ENCODE data around the gene UBASH3B. TPM values are rescaled to one million over a fixed set of nuclear protein-coding genes. Genes with fewer than 3 reads are reported as not detected.
A peak's percentile ranks its signal among the peaks of the same experiment; 100 is the strongest.

The UBASH3B gene
- total RNA-seq, 1 experiment from 2014 or later = 81.9 TPM

GRCh38 chr11:122786896-122787295 lies 131.4 kb downstream of the UBASH3B start:
- Histone ChIP-seq H3K4me3 (no peak overlapping the region), H3K27me3 (ENCODE audit: insufficient read depth, low read depth) (no peaks in the 10 kb centered on the region), H3K9me2 (ENCODE audit: insufficient read depth) (no peaks in the 10 kb centered on the region), H3K9me3 (ENCODE audit: insufficient read depth, low read depth) (no peaks in the 10 kb centered on the region), H3K36me3 (ENCODE audit: low read depth) (peaks cover 52% of the 10 kb centered on the region), H3F3A (ENCODE audit: insufficient read depth, low read depth) (peaks cover 45% of the 10 kb centered on the region; the same call in 1 of the 2 replicates), H3K4me1 (replicated peaks; ENCODE audit: insufficient read depth) (peaks cover 26% of the 10 kb centered on the region), H3K27ac (no peak overlapping the region), H3K79me2 (ENCODE audit: low read depth) (peaks cover 2% of the 10 kb centered on the region; the same call in 1 of the 2 replicates), H4K20me1 (ENCODE audit: insufficient read depth) (no peaks in the 10 kb centered on the region), H3K4me2 (no peak overlapping the region), H2AFZ (no peak overlapping the region)
- intact Hi-C loops (cut with micrococcal nuclease; ENCODE audit: unreplicated experiment) = loop anchor here (10.0 kb wide), 1 partner anchor 1132 kb away; no protein-coding TSS in a partner anchor
- POLR2A ChIA-PET (ENCODE audit: unreplicated experiment) = no interaction called here
- CTCF ChIA-PET = no interaction called here
- no peak for TF ChIP-seq EZH2 (IDR thresholded peaks at IDR 0.05; ENCODE audit: low read depth)
- TF ChIP-seq CTCF (conservative IDR thresholded peaks at IDR 0.05) = no peak
- DNase-seq = no peak
- no TSS peak for BruUV-seq (replicated peaks)

- Histone ChIP-seq H3K27ac (no peak overlapping the region), H3K9me2 (ENCODE audit: insufficient read depth) (no peaks in the 10 kb centered on the region), H4K20me1 (ENCODE audit: insufficient read depth) (no peaks in the 10 kb centered on the region), H3K4me3 (no peak overlapping the region), H3K9me3 (ENCODE audit: insufficient read depth, low read depth) (no peaks in the 10 kb centered on the region), H3K4me1 (replicated peaks; ENCODE audit: insufficient read depth) (peaks cover 22% of the 10 kb centered on the region), H3K27me3 (ENCODE audit: insufficient read depth, low read depth) (no peaks in the 10 kb centered on the region), H2AFZ (no peak overlapping the region), H3K36me3 (ENCODE audit: low read depth) (peaks cover 59% of the 10 kb centered on the region), H3F3A (ENCODE audit: insufficient read depth, low read depth) (peaks cover 44% of the 10 kb centered on the region; the same call in 1 of the 2 replicates), H3K79me2 (ENCODE audit: low read depth) (no peaks in the 10 kb centered on the region), H3K4me2 (no peak overlapping the region)
- intact Hi-C loops (cut with micrococcal nuclease; ENCODE audit: unreplicated experiment) = loop anchor here (10.0 kb wide), 1 partner anchor 1134 kb away; no protein-coding TSS in a partner anchor
- DNase-seq = no peak
- TF ChIP-seq CTCF (conservative IDR thresholded peaks at IDR 0.05) = peak; percentile 59
- no peak for TF ChIP-seq EZH2 (IDR thresholded peaks at IDR 0.05; ENCODE audit: low read depth)
- CTCF ChIA-PET = interaction anchor here (0.6 kb wide), 1 partner anchor 68 kb away, joined by 12 read pairs; no protein-coding TSS in a partner anchor
- no TSS peak for BruUV-seq (replicated peaks)
- POLR2A ChIA-PET (ENCODE audit: unreplicated experiment) = no interaction called here
Measured at GRCh38 chr11:122788781-122789535, 133.4 kb downstream of the UBASH3B start.

GRCh38 chr11:122789907-122790306 lies 134.4 kb downstream of the UBASH3B start:
- H3K79me2 ChIP-seq (ENCODE audit: low read depth) = no peaks in the 10 kb centered on the region
- no TSS peak for BruUV-seq (replicated peaks)
- ChIA-PET POLR2A (ENCODE audit: unreplicated experiment) (no interaction called here), CTCF (no interaction called here)
- no peaks in the 10 kb centered on the region for H3K9me3 ChIP-seq (ENCODE audit: insufficient read depth, low read depth)
- intact Hi-C loops (cut with micrococcal nuclease; ENCODE audit: unreplicated experiment) = loop anchor here (10.0 kb wide), 2 partner anchors 265 to 1135 kb away; no protein-coding TSS in a partner anchor
- no peak overlapping the region for H3K4me3 ChIP-seq
- H4K20me1 ChIP-seq (ENCODE audit: insufficient read depth) = no peaks in the 10 kb centered on the region
- TF ChIP-seq EZH2 (IDR thresholded peaks at IDR 0.05; ENCODE audit: low read depth) = no peak
- no peak for TF ChIP-seq CTCF (conservative IDR thresholded peaks at IDR 0.05)
- H3K4me2 ChIP-seq = no peak overlapping the region
- H3F3A ChIP-seq (ENCODE audit: insufficient read depth, low read depth) = peaks cover 39% of the 10 kb centered on the region; the same call in 1 of the 2 replicates
- H3K9me2 ChIP-seq (ENCODE audit: insufficient read depth) = no peaks in the 10 kb centered on the region
- H3K4me1 ChIP-seq (replicated peaks; ENCODE audit: insufficient read depth) = peaks cover 12% of the 10 kb centered on the region
- no peak overlapping the region for H2AFZ ChIP-seq
- no peak for DNase-seq
- no peaks in the 10 kb centered on the region for H3K27me3 ChIP-seq (ENCODE audit: insufficient read depth, low read depth)
- H3K36me3 ChIP-seq (ENCODE audit: low read depth) = peaks cover 61% of the 10 kb centered on the region
- no peak overlapping the region for H3K27ac ChIP-seq

Measured in PC-9 (cell line).